Measurements from ENCODE around the gene AMY1A. TPM values are rescaled to one million over a fixed set of nuclear protein-coding genes. Genes with fewer than 3 reads are reported as not detected.
"Not testable (repeated sequence)": the region's sequence is repeated elsewhere in the genome, so short reads cannot be mapped to it uniquely, and the experiment has no call there.

Gene AMY1A
- total RNA-seq, 2 experiments from 2014 or later, result not detected

DNA sequence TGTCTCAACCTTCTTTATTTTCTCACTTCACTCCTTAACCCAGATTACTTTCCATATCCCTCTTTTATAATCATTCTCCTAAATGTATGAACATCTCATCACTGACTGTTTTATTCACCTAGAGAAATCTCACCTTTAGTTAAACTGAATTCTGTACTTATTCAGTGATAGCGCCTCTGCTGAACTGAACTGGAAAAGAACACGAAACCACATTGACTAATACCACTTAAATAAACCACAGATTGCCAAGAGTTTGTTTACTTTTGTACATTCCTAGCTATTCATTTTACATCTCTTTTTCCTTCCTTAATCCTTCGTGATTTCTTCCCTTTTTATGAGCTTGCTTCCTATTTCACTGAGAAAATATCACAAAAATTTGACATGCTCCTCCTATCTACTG, 52.1 kb downstream of the AMY1A start:
- H3K9me3 Mint-ChIP-seq; H3K4me3 Mint-ChIP-seq; H3K4me1 Mint-ChIP-seq; POLR2A ChIA-PET; H3K36me3 Mint-ChIP-seq (ENCODE audit: low read depth); H3K27me3 Mint-ChIP-seq; DNase-seq; CTCF ChIA-PET; H3K27ac Mint-ChIP-seq: not testable (repeated sequence)

DNA sequence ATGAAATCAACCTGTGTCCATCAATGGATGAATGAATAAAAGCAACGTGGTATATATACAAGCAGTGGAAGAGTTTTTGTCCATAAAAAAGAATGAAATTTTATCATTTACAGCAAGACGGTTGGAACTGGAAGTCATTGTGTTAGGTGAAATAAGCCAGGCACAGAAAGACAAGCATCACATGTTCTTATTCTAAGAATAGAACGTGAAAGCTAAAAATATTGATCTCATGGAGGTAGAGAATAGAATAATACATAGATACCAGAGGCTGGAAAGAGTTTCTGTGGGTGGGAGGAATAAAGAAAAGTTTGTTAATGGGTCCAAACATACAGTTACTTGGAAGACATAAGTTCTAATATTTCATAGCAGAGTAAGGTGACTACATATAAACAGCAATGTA, 54.8 kb downstream of the AMY1A start:
- CTCF ChIA-PET; H3K4me1 Mint-ChIP-seq; H3K27me3 Mint-ChIP-seq; H3K27ac Mint-ChIP-seq; H3K36me3 Mint-ChIP-seq (ENCODE audit: low read depth); POLR2A ChIA-PET; H3K9me3 Mint-ChIP-seq; H3K4me3 Mint-ChIP-seq; DNase-seq: not testable (repeated sequence)

Other genes starting within 250 kb of the AMY1A start
- 10 to 100 TPM; 28.3 to 38.5 TPM for gene RNPC3, start 130.1 kb upstream of the AMY1A start, total RNA-seq
- 10 to 100 TPM in 1 of 2 experiments, 1 to 10 TPM in 1; 8.5 to 10.6 TPM for gene AMY2B, start 84.2 kb upstream of the AMY1A start, total RNA-seq
- not detected for gene AMY2A, start 38.3 kb upstream of the AMY1A start, total RNA-seq
- not detected for gene AMY1B, start 40.5 kb downstream of the AMY1A start, total RNA-seq
- not detected for gene AMY1C, start 94.1 kb downstream of the AMY1A start, total RNA-seq

Data from activated CD4-positive, alpha-beta T cell treated with anti-CD3 and anti-CD28 coated beads, Interleukin-2, amount 10 ng/mL, durations not matched to agents 7 days and 5 days (primary cell).